HEK293T (cell line): ENCODE measurements around the gene JAZF1.

Experiments used
- BHLHE40 ChIP-seq: fragments of 450-650 bp; IDR thresholded peaks from 2 replicates; pipeline ENCODE4 v1.6.1; 2016; ENCODE audit warnings: mild to moderate bottlenecking, moderate library complexity, borderline replicate concordance
- CTBP1 ChIP-seq: fragments of 450-650 bp; IDR thresholded peaks from 2 replicates; pipeline ENCODE4 v1.6.1; 2016; ENCODE audit warnings: borderline replicate concordance
- HDGF ChIP-seq: fragments of 450-650 bp; IDR thresholded peaks from 2 replicates; pipeline ENCODE4 v1.6.1; 2017; ENCODE audit warnings: antibody characterized with exemption, borderline replicate concordance
- NFRKB ChIP-seq: fragments of 450-650 bp; IDR thresholded peaks from 2 replicates; pipeline ENCODE4 v1.6.1; 2016; ENCODE audit warnings: mild to moderate bottlenecking, moderate library complexity
- SUZ12 ChIP-seq: fragments of 450-650 bp; IDR thresholded peaks from 2 replicates; pipeline ENCODE4 v1.6.1; 2016; ENCODE audit warnings: mild to moderate bottlenecking
- ZNF384 ChIP-seq: fragments of 450-650 bp; IDR thresholded peaks from 2 replicates; pipeline ENCODE4 v1.6.1; 2016

- TF ChIP-seq BHLHE40 (no peak), HDGF (no peak), SUZ12 (no peak), ZNF384 (no peak), NFRKB (no peak), CTBP1 (no peak)
Observed at GRCh38 chr7:27997188-27997707, 183.3 kb downstream of the JAZF1 start.
